GM12875 (cell line): ENCODE results near the gene MBOAT2.

Source experiments
- H3K4me3 ChIP-seq: one replicate; pipeline ENCODE4 v1.5.1; 2011; ENCODE audit warnings: low read depth, low read length, control low read depth
- CTCF ChIP-seq: IDR thresholded peaks from 2 replicates; pipeline ENCODE4 v1.5.1; 2011; ENCODE audit warnings: low read depth, mild to moderate bottlenecking, control low read depth, inconsistent platforms, low read length, moderate library complexity, borderline replicate concordance; ENCODE audit not compliant: insufficient read depth

The MBOAT2 gene

GRCh38 chr2:8803658-8804379 lies 199.7 kb downstream of the MBOAT2 start:
- H3K4me3 ChIP-seq: no peak overlapping the region
- no peak for TF ChIP-seq CTCF

- H3K4me3 ChIP-seq: no peak overlapping the region
- TF ChIP-seq CTCF: no peak
These were observed 200.7 kb downstream of the MBOAT2 start for GRCh38 chr2:8802741-8803140.
